Measurements from ENCODE around the gene ICA1.

GRCh38 chr7:8246020-8246419 lies 15.9 kb downstream of the ICA1 start:
- no peak for TF ChIP-seq CTCF (IDR thresholded peaks at IDR 0.05)
- no peak for TF ChIP-seq POLR2A (IDR thresholded peaks at IDR 0.05)
- no peak for TF ChIP-seq POLR2AphosphoS5 (IDR thresholded peaks at IDR 0.05)

All from breast epithelium (tissue), 3 donors.